Hematopoietic multipotent progenitor cell treated with erythropoietin and hydrocortisone succinate and interleukin-3 and kit ligand, for 6 days (in vitro differentiated cells): Measurements from ENCODE around the gene NCMAP.
A peak's percentile ranks its signal among the peaks of the same experiment; 100 is the strongest.

Source experiments
- DNase-seq: peaks from one replicate; pipeline ENCODE4 v3.0.0-alpha.2; 2015

Gene NCMAP

GRCh38 chr1:24636661-24637357 is 80.9 kb downstream of the NCMAP start:
- no peak for DNase-seq

- DNase-seq, result no peak
Observed at GRCh38 chr1:24639094-24639493, 83.2 kb downstream of the NCMAP start.

GRCh38 chr1:24639881-24640280 is 84.0 kb downstream of the NCMAP start:
- DNase-seq, result no peak

- no peak for DNase-seq
Observed at GRCh38 chr1:24640288-24640687, 84.4 kb downstream of the NCMAP start.

- peak; percentile 54 for DNase-seq
Observed at GRCh38 chr1:24641646-24642151, 85.8 kb downstream of the NCMAP start.

- DNase-seq, result peak; percentile 99
Observed at GRCh38 chr1:24642481-24643362, 86.8 kb downstream of the NCMAP start, which contains the start of gene SRRM1. TSS of gene SRRM1 (plus strand) at chr1:24643302. CDS start at chr1:24643327, 25 bp downstream.

- peak; percentile 48 for DNase-seq
Observed at GRCh38 chr1:24643363-24644099, 87.6 kb downstream of the NCMAP start.

GRCh38 chr1:24644100-24644384 is 88.2 kb downstream of the NCMAP start:
- peak; percentile 62 for DNase-seq

- no peak for DNase-seq
Observed at GRCh38 chr1:24648919-24649318, 93.0 kb downstream of the NCMAP start.

- DNase-seq, result no peak
Observed at GRCh38 chr1:24652382-24652781, 96.5 kb downstream of the NCMAP start.

- no peak for DNase-seq
Observed at GRCh38 chr1:24654010-24654409, 98.1 kb downstream of the NCMAP start.

GRCh38 chr1:24656046-24656445 is 100.2 kb downstream of the NCMAP start:
- DNase-seq, result peak; percentile 87

- no peak for DNase-seq
Observed at GRCh38 chr1:24657781-24658180, 101.9 kb downstream of the NCMAP start.
